B cell (primary cell): ENCODE data around the gene PLPP3. TPM values are rescaled to one million over a fixed set of nuclear protein-coding genes. Genes with fewer than 3 reads are reported as not detected.

Experiments
- ATAC-seq: fragments of 200-7000 bp; cut with Tn5 transposase; one replicate; pipeline ENCODE4 v1.10.0; 2021; ENCODE audit warnings: low read depth, mild to moderate bottlenecking, moderate number of reproducible peaks, moderate library complexity
- CTCF ChIA-PET: fragments of 350-600 bp; sonication (Branson Sonifier 250); formaldehyde crosslinking; loops from one replicate; lab custom pipeline; 2021; ENCODE audit warnings: antibody characterized with exemption, inconsistent platforms; lab: Charles Lee
- POLR2A ChIA-PET: fragments of 350-600 bp; sonication (Branson Sonifier 250); formaldehyde crosslinking; loops from one replicate; lab custom pipeline; 2021; ENCODE audit warnings: antibody characterized with exemption; lab: Charles Lee
- DNase-seq: peaks from one replicate; pipeline ENCODE4 v3.0.0; 2013
- H2AFZ ChIP-seq: 2 replicates; pipeline ENCODE4 v1.6.1; 2012; ENCODE audit warnings: mild to moderate bottlenecking, low read depth, low read length; ENCODE audit not compliant: insufficient read depth, poor library complexity, severe bottlenecking
- H3K27ac ChIP-seq, 2 donors: 1 replicate in 1 of 2; 2 replicates in 1 of 2; pipeline ENCODE4 v1.5.1; 2012 to 2013; ENCODE audit warnings: low read length in 2 of 2, mild to moderate bottlenecking in 2 of 2, moderate library complexity in 1 of 2
- H3K27me3 ChIP-seq, 4 experiments: fragments of 200-600 bp in 1 of 4; sonication (generic) in 1 of 4; replicated peaks in 1 of 4; 1 replicate in 2 of 4; 2 replicates in 2 of 4; pipeline versions ENCODE4 v1.6.1 to v1.7.0; 2013 to 2016; ENCODE audit warnings: low read length in 3 of 4, mild to moderate bottlenecking in 2 of 4, mixed read lengths in 1 of 4, moderate library complexity in 1 of 4; ENCODE audit not compliant: insufficient read depth in 4 of 4, control insufficient read depth in 3 of 4; ENCODE audit errors: control extremely low read depth in 1 of 4
- H3K36me3 ChIP-seq, 2 experiments: replicated peaks in 1 of 2; 1 replicate in 1 of 2; 2 replicates in 1 of 2; pipeline versions ENCODE4 v1.6.1 to v1.7.1; 2013; ENCODE audit warnings: low read length in 1 of 2; ENCODE audit not compliant: insufficient read depth in 2 of 2, control insufficient read depth in 1 of 2; ENCODE audit errors: control extremely low read depth in 1 of 2, extremely low read depth in 1 of 2
- H3K4me1 ChIP-seq, 2 donors: fragments of 200-600 bp in 1 of 2; sonication (generic) in 1 of 2; 1 replicate in 1 of 2; 2 replicates in 1 of 2; pipeline versions ENCODE4 v1.5.1 to v1.6.1; 2013 to 2017; ENCODE audit warnings: low read length in 2 of 2; ENCODE audit not compliant: control insufficient read depth in 2 of 2, insufficient read depth in 2 of 2
- H3K4me2 ChIP-seq: replicated peaks from 2 replicates; pipeline ENCODE3; 2012; ENCODE audit warnings: mild to moderate bottlenecking, low read depth, low read length; ENCODE audit not compliant: poor library complexity, severe bottlenecking
- H3K4me3 ChIP-seq, 5 experiments: fragments of 200-600 bp in 1 of 5; sonication (generic) in 1 of 5; 1 replicate in 3 of 5; 2 replicates in 2 of 5; pipeline versions ENCODE4 v1.5.1 to v1.7.0; 2011 to 2016; ENCODE audit warnings: low read length in 4 of 5, mild to moderate bottlenecking in 4 of 5, low read depth in 2 of 5, control low read depth in 1 of 5, moderate library complexity in 1 of 5; ENCODE audit not compliant: insufficient read depth in 1 of 5; ENCODE audit errors: control extremely low read depth in 1 of 5, extremely low read depth in 1 of 5
- H3K79me2 ChIP-seq: fragments of 200-600 bp; sonication (generic); one replicate; pipeline ENCODE4 v1.6.0; 2016; ENCODE audit warnings: low read length; ENCODE audit not compliant: control insufficient read depth, insufficient read depth
- H3K9ac ChIP-seq: fragments of 200-600 bp; sonication (generic); 2 replicates; pipeline ENCODE4 v1.6.1; 2017; ENCODE audit warnings: mild to moderate bottlenecking, low read length, moderate library complexity
- H3K9me3 ChIP-seq, 3 donors: one replicate each; pipeline versions ENCODE4 v1.6.1 to v1.7.1; 2013; ENCODE audit warnings: low read length in 2 of 3; ENCODE audit not compliant: control insufficient read depth in 2 of 3, insufficient read depth in 1 of 3; ENCODE audit errors: control extremely low read depth in 1 of 3
- H4K20me1 ChIP-seq: 2 replicates; pipeline ENCODE4 v1.6.0; 2012; ENCODE audit warnings: mild to moderate bottlenecking, low read length; ENCODE audit not compliant: insufficient read depth, control insufficient read depth, poor library complexity, severe bottlenecking
- H3K27ac Mint-ChIP-seq: one replicate; pipeline ENCODE4 v1.8.0; 2021; ENCODE audit warnings: mixed read lengths
- H3K27me3 Mint-ChIP-seq: one replicate; pipeline ENCODE4 v1.8.0; 2021; ENCODE audit warnings: mixed read lengths
- H3K4me1 Mint-ChIP-seq: one replicate; pipeline ENCODE4 v1.8.0; 2021; ENCODE audit warnings: mixed read lengths
- H3K4me3 Mint-ChIP-seq: one replicate; pipeline ENCODE4 v1.8.0; 2021; ENCODE audit warnings: mixed read lengths
- H3K9me3 Mint-ChIP-seq: one replicate; pipeline ENCODE4 v1.8.0; 2022; ENCODE audit warnings: mixed read lengths; ENCODE audit not compliant: insufficient read depth
- EZH2 ChIP-seq: IDR thresholded peaks from 2 replicates; pipeline ENCODE4 v1.6.1; 2012; ENCODE audit warnings: borderline replicate concordance, low read depth, mild to moderate bottlenecking, moderate library complexity, low read length; ENCODE audit not compliant: insufficient read depth, poor library complexity, severe bottlenecking
- WGBS: methylation state at CpG from one replicate; pipeline ENCODE4 v1.1.5; 2013; ENCODE audit warnings: missing lambda C conversion rate; ENCODE audit not compliant: insufficient coverage; 5-methylcytosine and 5-hydroxymethylcytosine counted together
- intact Hi-C: fragments of 100-400 bp; cut with micrococcal nuclease; formaldehyde crosslinking; loops from one replicate; pipeline ENCODE4 v1.10.0; 2022
- polyA plus RNA-seq: library from polyadenylated mRNA; depleted of rRNA; stranded (reverse); fragments of >200 nt; gene quantifications from 2 replicates; pipeline ENCODE4 v1.2.3, GENCODE V29; 2012
- total RNA-seq, 2 donors: library from RNA; stranded (reverse); fragments of 120-200 nt in 1 of 2; gene quantifications; 1 replicate in 1 of 2; 2 replicates in 1 of 2; pipeline versions ENCODE4 v1.2.3 to v1.2.4, GENCODE V29; 2013 to 2022
- TF ChIP-seq, protein P1 (sequence below): fragments of 200-600 bp; IDR thresholded peaks from one replicate; pipeline ENCODE4 v1.8.0; 2022; ENCODE audit warnings: antibody characterized with exemption, mild to moderate bottlenecking

PLPP3 gene
- total and polyA plus RNA-seq, 2 donors (not counting 1 experiment from before 2014, with no cell fraction given): 1.8 to 2.9 TPM

- Histone ChIP-seq H3K9ac (no peak overlapping the region), H3K4me3 (no peak overlapping the region), H4K20me1 (no peaks in the 10 kb centered on the region), H3K4me1 (peaks cover 7 to 10% of the 10 kb centered on the region in 2 donors), H2AFZ (no peak overlapping the region), H3K27ac (no peak overlapping the region), H3K36me3 (peaks cover 0 to 6% of the 10 kb centered on the region in 2 experiments), H3K4me2 (no peak overlapping the region), H3K9me3 (no peaks in the 10 kb centered on the region), H3K79me2 (no peaks in the 10 kb centered on the region), H3K27me3 (no peaks in the 10 kb centered on the region)
- WGBS: 90% methylated on average over 11 of the region's 13 CpGs
- H3K9me3 Mint-ChIP-seq: no peaks in the 10 kb centered on the region
- ChIA-PET CTCF (no interaction called here), POLR2A (no interaction called here)
- ATAC-seq (no peak), DNase-seq (no peak)
- H3K27ac Mint-ChIP-seq: no peak overlapping the region
- H3K4me3 Mint-ChIP-seq: no peak overlapping the region
- intact Hi-C loops: no loop called here
- H3K27me3 Mint-ChIP-seq: no peaks in the 10 kb centered on the region
- H3K4me1 Mint-ChIP-seq: peaks cover 8% of the 10 kb centered on the region
- TF ChIP-seq EZH2: no peak
- TF ChIP-seq, protein P1, sequence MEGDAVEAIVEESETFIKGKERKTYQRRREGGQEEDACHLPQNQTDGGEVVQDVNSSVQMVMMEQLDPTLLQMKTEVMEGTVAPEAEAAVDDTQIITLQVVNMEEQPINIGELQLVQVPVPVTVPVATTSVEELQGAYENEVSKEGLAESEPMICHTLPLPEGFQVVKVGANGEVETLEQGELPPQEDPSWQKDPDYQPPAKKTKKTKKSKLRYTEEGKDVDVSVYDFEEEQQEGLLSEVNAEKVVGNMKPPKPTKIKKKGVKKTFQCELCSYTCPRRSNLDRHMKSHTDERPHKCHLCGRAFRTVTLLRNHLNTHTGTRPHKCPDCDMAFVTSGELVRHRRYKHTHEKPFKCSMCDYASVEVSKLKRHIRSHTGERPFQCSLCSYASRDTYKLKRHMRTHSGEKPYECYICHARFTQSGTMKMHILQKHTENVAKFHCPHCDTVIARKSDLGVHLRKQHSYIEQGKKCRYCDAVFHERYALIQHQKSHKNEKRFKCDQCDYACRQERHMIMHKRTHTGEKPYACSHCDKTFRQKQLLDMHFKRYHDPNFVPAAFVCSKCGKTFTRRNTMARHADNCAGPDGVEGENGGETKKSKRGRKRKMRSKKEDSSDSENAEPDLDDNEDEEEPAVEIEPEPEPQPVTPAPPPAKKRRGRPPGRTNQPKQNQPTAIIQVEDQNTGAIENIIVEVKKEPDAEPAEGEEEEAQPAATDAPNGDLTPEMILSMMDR: no peak
These were observed 69.4 kb downstream of the PLPP3 start for GRCh38 chr1:56509713-56510641.

GRCh38 chr1:56508523-56508983, 70.8 kb downstream of the PLPP3 start:
- Histone ChIP-seq H3K9me3 (no peaks in the 10 kb centered on the region), H4K20me1 (no peaks in the 10 kb centered on the region), H3K79me2 (no peaks in the 10 kb centered on the region), H3K36me3 (peaks cover 0 to 6% of the 10 kb centered on the region in 2 experiments), H3K4me2 (no peak overlapping the region), H3K4me3 (no peak overlapping the region), H3K27ac (no peak overlapping the region), H2AFZ (no peak overlapping the region), H3K27me3 (no peaks in the 10 kb centered on the region), H3K4me1 (peaks cover 7 to 10% of the 10 kb centered on the region in 2 donors), H3K9ac (no peak overlapping the region)
- CTCF ChIA-PET: no interaction called here
- Mint-ChIP-seq H3K27ac (no peak overlapping the region), H3K9me3 (no peaks in the 10 kb centered on the region), H3K27me3 (no peaks in the 10 kb centered on the region), H3K4me3 (no peak overlapping the region), H3K4me1 (peaks cover 8% of the 10 kb centered on the region)
- POLR2A ChIA-PET: no interaction called here
- intact Hi-C loops: no loop called here
- 78% methylated on average over 4 of the region's 4 CpGs for WGBS
- TF ChIP-seq EZH2: no peak
- TF ChIP-seq, protein P1: no peak
- DNase-seq (no peak), ATAC-seq (no peak)
